ENCODE measurements around the gene COL15A1. TPM values are rescaled to one million over a fixed set of nuclear protein-coding genes. Genes with fewer than 3 reads are reported as not detected.

The COL15A1 gene
- total RNA-seq, 1 experiment from 2014 or later: not detected

GRCh38 chr9:99037769-99038483 lies 94.2 kb downstream of the COL15A1 start:
- no peak overlapping the region for H3K56ac ChIP-seq (ENCODE audit: insufficient read length, low read depth, low read length)
- Mint-ChIP-seq H3K36me3 (ENCODE audit: insufficient read depth in 1 of 3, low read depth in 3 of 3) (no peaks in the 10 kb centered on the region), H3K27ac (no peak overlapping the region), H3K4me1 (peaks cover 5 to 14% of the 10 kb centered on the region in 2 experiments), H3K27me3 (ENCODE audit: low read depth) (no peaks in the 10 kb centered on the region; the same call in none of the 2 replicates), H3K9me3 (no peaks in the 10 kb centered on the region), H3K4me3 (no peak overlapping the region)
- no CpG with 5 or more reads among the region's 7 CpGs for WGBS (ENCODE audit: extremely low coverage, insufficient read length, low lambda C conversion rate)
- no peaks in the 10 kb centered on the region for H3K9me3 ChIP-seq (ENCODE audit: control insufficient read depth, low read depth, low read length)
- H4K5ac ChIP-seq (ENCODE audit: insufficient read length, low read depth, low read length): no peak overlapping the region
- H3K23ac ChIP-seq (ENCODE audit: insufficient read length, low read depth, low read length): no peak overlapping the region
- H3K4ac ChIP-seq (ENCODE audit: low read depth, low read length): no peak overlapping the region
- H3K4me1 ChIP-seq (ENCODE audit: insufficient read depth, low read length): no peaks in the 10 kb centered on the region
- no peaks in the 10 kb centered on the region for H3K27me3 ChIP-seq (ENCODE audit: insufficient read depth, low read length)
- no peak overlapping the region for H3K4me2 ChIP-seq (ENCODE audit: insufficient read depth, insufficient read length, low read length)
- H2BK120ac ChIP-seq (ENCODE audit: low read depth, low read length, poor library complexity, severe bottlenecking): no peak overlapping the region
- no peak overlapping the region for H3K9ac ChIP-seq (ENCODE audit: extremely low read depth, insufficient read length, low read length)
- no peaks in the 10 kb centered on the region for H3K23me2 ChIP-seq (ENCODE audit: insufficient read length, low read depth, low read length, poor library complexity, severe bottlenecking)
- no peak overlapping the region for H4K91ac ChIP-seq (ENCODE audit: insufficient read length, low read depth, low read length)
- no peaks in the 10 kb centered on the region for H4K20me1 ChIP-seq (ENCODE audit: control insufficient read depth, insufficient read depth, insufficient read length)
- H3K79me2 ChIP-seq (ENCODE audit: insufficient read depth, low read length): no peaks in the 10 kb centered on the region
- no peak overlapping the region for H2BK20ac ChIP-seq (ENCODE audit: low read depth, low read length, poor library complexity, severe bottlenecking)
- H3K79me1 ChIP-seq (ENCODE audit: insufficient read depth, low read depth, low read length, poor library complexity, severe bottlenecking): no peaks in the 10 kb centered on the region
- no peak overlapping the region for H3K27ac ChIP-seq (ENCODE audit: insufficient read length, low read depth, low read length)
- H2AK5ac ChIP-seq (ENCODE audit: insufficient read length, low read length): no peak overlapping the region
- H3K18ac ChIP-seq (ENCODE audit: insufficient read length, low read depth, low read length): no peak overlapping the region
- no peak overlapping the region for H2BK12ac ChIP-seq (ENCODE audit: insufficient read length, low read depth, low read length)
- no peak overlapping the region for H4K8ac ChIP-seq (replicated peaks; ENCODE audit: insufficient read length, low read depth, low read length)
- no peak overlapping the region for H3K14ac ChIP-seq (ENCODE audit: insufficient read depth, low read length)
- no peak overlapping the region for H2BK5ac ChIP-seq (ENCODE audit: insufficient read length, low read length)
- H2BK15ac ChIP-seq (ENCODE audit: low read depth, low read length): no peak overlapping the region
- no peak overlapping the region for H2AFZ ChIP-seq (ENCODE audit: low read length)
- no peak overlapping the region for H3T11ph ChIP-seq (ENCODE audit: low read length)
- no peak for DNase-seq
- TF ChIP-seq, protein P1, sequence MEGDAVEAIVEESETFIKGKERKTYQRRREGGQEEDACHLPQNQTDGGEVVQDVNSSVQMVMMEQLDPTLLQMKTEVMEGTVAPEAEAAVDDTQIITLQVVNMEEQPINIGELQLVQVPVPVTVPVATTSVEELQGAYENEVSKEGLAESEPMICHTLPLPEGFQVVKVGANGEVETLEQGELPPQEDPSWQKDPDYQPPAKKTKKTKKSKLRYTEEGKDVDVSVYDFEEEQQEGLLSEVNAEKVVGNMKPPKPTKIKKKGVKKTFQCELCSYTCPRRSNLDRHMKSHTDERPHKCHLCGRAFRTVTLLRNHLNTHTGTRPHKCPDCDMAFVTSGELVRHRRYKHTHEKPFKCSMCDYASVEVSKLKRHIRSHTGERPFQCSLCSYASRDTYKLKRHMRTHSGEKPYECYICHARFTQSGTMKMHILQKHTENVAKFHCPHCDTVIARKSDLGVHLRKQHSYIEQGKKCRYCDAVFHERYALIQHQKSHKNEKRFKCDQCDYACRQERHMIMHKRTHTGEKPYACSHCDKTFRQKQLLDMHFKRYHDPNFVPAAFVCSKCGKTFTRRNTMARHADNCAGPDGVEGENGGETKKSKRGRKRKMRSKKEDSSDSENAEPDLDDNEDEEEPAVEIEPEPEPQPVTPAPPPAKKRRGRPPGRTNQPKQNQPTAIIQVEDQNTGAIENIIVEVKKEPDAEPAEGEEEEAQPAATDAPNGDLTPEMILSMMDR (conservative IDR thresholded peaks at IDR 0.05): no peak
